Measurements from ENCODE around the gene VIPR2.
"Not testable (repeated sequence)": the region's sequence is repeated elsewhere in the genome, so short reads cannot be mapped to it uniquely, and the experiment has no call there.

The VIPR2 gene

DNA sequence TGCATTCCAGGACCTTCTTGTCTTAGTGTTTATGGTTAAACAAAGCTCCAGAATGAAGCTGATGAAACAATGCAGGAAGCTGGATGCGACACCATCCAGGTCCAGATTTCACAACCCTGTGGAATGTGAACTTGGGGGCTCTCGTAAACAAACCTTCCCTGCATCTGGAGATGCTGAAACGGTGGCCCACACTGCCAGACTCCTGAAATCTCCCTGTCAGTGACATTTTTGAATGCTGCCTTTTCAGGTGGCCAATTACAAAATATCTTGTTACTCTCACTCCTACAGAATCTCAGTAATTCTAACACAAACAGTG lies 18.8 kb downstream of the VIPR2 start:
- CTCF ChIA-PET = no interaction called here
- no peaks in the 10 kb centered on the region for H3K36me3 ChIP-seq (ENCODE audit: control insufficient read depth in 4 of 4, insufficient read depth in 4 of 4, low read length in 3 of 4)
- no peaks in the 10 kb centered on the region for H3K4me1 ChIP-seq (ENCODE audit: control extremely low read depth in 1 of 4, control insufficient read depth in 4 of 4, insufficient read depth in 4 of 4, low read length in 3 of 4)
- H3K9me3 ChIP-seq (ENCODE audit: control extremely low read depth in 1 of 5, control insufficient read depth in 4 of 5, insufficient read depth in 2 of 5, low read depth in 1 of 5, low read length in 4 of 5) = no peaks in the 10 kb centered on the region
- no peak overlapping the region for H3K27ac ChIP-seq (ENCODE audit: insufficient read depth in 1 of 2, low read depth in 1 of 2, low read length in 2 of 2, poor library complexity in 1 of 2, severe bottlenecking in 2 of 2)
- POLR2A ChIA-PET = no interaction called here
- 64% methylated on average over 3 of the region's 3 CpGs for WGBS (ENCODE audit: insufficient coverage)
- no peak overlapping the region for H3K4me3 ChIP-seq (ENCODE audit: control insufficient read depth in 1 of 7, extremely low read depth in 1 of 7, insufficient read depth in 4 of 7, low read depth in 2 of 7, low read length in 6 of 7)
- no peak for DNase-seq
- peaks cover 0 to 22% (median 3%) of the 10 kb centered on the region in 5 experiments for H3K27me3 ChIP-seq (replicated peaks in 2 of 5; ENCODE audit: control insufficient read depth in 4 of 5, insufficient read depth in 5 of 5, low read length in 4 of 5)

DNA sequence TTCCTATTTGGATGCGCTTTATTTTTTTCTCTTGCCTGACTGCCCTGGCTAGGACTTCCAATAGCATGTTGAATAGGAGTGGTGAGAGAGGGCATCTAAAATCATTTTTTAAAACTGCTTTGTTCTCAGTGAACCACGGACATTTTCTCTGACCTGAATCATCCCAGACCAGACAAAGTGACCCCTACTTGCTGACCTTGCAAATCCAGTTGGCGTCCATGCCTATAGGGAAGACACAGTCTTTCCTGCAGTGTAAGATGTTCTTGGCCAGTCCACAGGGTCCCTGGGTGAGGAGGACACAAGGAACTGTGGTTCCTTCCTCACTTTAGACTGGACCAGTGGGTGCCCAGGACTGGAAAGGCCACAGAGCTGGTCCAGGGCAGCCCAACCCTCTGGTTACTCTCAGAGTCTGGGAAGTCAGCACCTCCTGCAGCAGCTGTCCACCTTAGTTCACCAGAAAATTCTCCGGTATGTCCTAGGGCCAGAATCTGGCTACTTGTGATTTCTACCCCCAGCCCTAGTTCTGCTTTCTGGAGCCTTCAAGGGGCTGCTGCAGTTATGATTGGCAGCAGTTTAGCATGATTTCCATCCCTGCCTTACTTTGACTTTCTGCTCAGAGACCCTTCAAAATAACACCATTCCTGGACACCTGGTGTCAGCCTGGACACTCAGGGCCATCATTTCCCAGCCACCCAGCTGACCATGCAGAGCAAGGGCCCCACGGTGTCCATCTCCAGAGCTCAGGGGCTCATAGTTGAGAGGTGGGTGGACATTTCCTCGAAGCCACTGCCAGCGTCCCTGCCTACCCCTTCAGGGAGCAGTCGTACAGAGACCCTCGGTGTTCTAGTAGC lies 19.3 kb downstream of the VIPR2 start:
- no peaks in the 10 kb centered on the region for H3K4me1 ChIP-seq (ENCODE audit: control extremely low read depth in 1 of 4, control insufficient read depth in 4 of 4, insufficient read depth in 4 of 4, low read length in 3 of 4)
- no peaks in the 10 kb centered on the region for H3K36me3 ChIP-seq (ENCODE audit: control insufficient read depth in 4 of 4, insufficient read depth in 4 of 4, low read length in 3 of 4)
- WGBS (ENCODE audit: insufficient coverage) = 98% methylated on average over 3 of the region's 9 CpGs
- H3K9me3 ChIP-seq (ENCODE audit: control extremely low read depth in 1 of 5, control insufficient read depth in 4 of 5, insufficient read depth in 2 of 5, low read depth in 1 of 5, low read length in 4 of 5) = no peaks in the 10 kb centered on the region
- peaks cover 0 to 22% (median 3%) of the 10 kb centered on the region in 5 experiments for H3K27me3 ChIP-seq (replicated peaks in 2 of 5; ENCODE audit: control insufficient read depth in 4 of 5, insufficient read depth in 5 of 5, low read length in 4 of 5)
- POLR2A ChIA-PET = no interaction called here
- CTCF ChIA-PET = no interaction called here
- no peak overlapping the region for H3K27ac ChIP-seq (ENCODE audit: insufficient read depth in 1 of 2, low read depth in 1 of 2, low read length in 2 of 2, poor library complexity in 1 of 2, severe bottlenecking in 2 of 2)
- no peak overlapping the region for H3K4me3 ChIP-seq (ENCODE audit: control insufficient read depth in 1 of 7, extremely low read depth in 1 of 7, insufficient read depth in 4 of 7, low read depth in 2 of 7, low read length in 6 of 7)
- DNase-seq = no peak

DNA sequence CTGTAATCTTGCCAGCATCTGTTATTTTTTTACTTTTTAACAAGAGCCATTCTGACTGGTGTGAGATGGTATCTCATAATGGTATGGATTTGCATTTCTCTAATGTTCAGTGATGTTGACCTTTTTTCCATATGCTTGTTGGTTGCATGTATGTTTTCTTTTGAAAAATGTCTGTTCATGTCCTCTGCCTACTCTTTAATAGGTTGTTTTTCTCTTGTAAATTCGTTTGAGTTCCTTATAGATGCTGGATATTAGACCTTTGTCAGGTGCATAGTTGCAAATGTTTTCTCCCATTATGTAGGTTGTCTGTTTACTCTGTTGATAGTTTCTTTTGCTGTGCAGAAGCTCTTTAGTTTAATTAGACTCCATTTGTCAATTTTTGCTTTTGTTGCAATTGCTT lies 20.9 kb downstream of the VIPR2 start:
- H3K4me1 ChIP-seq (ENCODE audit: control extremely low read depth in 1 of 4, control insufficient read depth in 4 of 4, insufficient read depth in 4 of 4, low read length in 3 of 4); DNase-seq; POLR2A ChIA-PET; CTCF ChIA-PET; H3K36me3 ChIP-seq (ENCODE audit: control insufficient read depth in 4 of 4, insufficient read depth in 4 of 4, low read length in 3 of 4); H3K27ac ChIP-seq (ENCODE audit: insufficient read depth in 1 of 2, low read depth in 1 of 2, low read length in 2 of 2, poor library complexity in 1 of 2, severe bottlenecking in 2 of 2); H3K4me3 ChIP-seq (ENCODE audit: control insufficient read depth in 1 of 7, extremely low read depth in 1 of 7, insufficient read depth in 4 of 7, low read depth in 2 of 7, low read length in 6 of 7); H3K9me3 ChIP-seq (ENCODE audit: control extremely low read depth in 1 of 5, control insufficient read depth in 4 of 5, insufficient read depth in 2 of 5, low read depth in 1 of 5, low read length in 4 of 5): not testable (repeated sequence)
- WGBS (ENCODE audit: insufficient coverage) = no CpG with 5 or more reads among the region's 1 CpG
- peaks cover 0 to 22% (median 3%) of the 10 kb centered on the region in 5 experiments for H3K27me3 ChIP-seq (replicated peaks in 2 of 5; ENCODE audit: control insufficient read depth in 4 of 5, insufficient read depth in 5 of 5, low read length in 4 of 5)

DNA sequence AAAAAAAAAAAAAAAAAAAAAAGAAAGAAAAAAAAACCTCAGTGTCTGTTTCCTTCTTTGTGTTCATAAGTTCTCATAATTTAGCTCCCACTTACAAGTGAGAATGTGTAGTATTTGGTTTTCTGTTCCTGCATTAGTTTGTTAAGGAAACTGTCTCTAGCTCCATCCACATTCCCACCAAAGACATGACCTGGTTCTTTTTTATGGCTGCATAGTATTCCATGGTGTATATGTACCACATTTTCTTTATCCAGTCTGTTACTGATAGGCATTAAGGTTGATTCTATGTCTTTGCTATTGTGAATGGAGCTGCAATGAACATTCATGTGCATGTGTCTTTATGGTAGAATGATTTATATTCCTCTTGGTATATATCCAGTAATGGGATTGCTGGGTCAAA lies 21.4 kb downstream of the VIPR2 start:
- H3K27ac ChIP-seq (ENCODE audit: insufficient read depth in 1 of 2, low read depth in 1 of 2, low read length in 2 of 2, poor library complexity in 1 of 2, severe bottlenecking in 2 of 2); H3K4me3 ChIP-seq (ENCODE audit: control insufficient read depth in 1 of 7, extremely low read depth in 1 of 7, insufficient read depth in 4 of 7, low read depth in 2 of 7, low read length in 6 of 7); H3K36me3 ChIP-seq (ENCODE audit: control insufficient read depth in 4 of 4, insufficient read depth in 4 of 4, low read length in 3 of 4); POLR2A ChIA-PET; H3K4me1 ChIP-seq (ENCODE audit: control extremely low read depth in 1 of 4, control insufficient read depth in 4 of 4, insufficient read depth in 4 of 4, low read length in 3 of 4); DNase-seq; H3K9me3 ChIP-seq (ENCODE audit: control extremely low read depth in 1 of 5, control insufficient read depth in 4 of 5, insufficient read depth in 2 of 5, low read depth in 1 of 5, low read length in 4 of 5); CTCF ChIA-PET: not testable (repeated sequence)
- peaks cover 0 to 23% (median 3%) of the 10 kb centered on the region in 5 experiments for H3K27me3 ChIP-seq (replicated peaks in 2 of 5; ENCODE audit: control insufficient read depth in 4 of 5, insufficient read depth in 5 of 5, low read length in 4 of 5)

DNA sequence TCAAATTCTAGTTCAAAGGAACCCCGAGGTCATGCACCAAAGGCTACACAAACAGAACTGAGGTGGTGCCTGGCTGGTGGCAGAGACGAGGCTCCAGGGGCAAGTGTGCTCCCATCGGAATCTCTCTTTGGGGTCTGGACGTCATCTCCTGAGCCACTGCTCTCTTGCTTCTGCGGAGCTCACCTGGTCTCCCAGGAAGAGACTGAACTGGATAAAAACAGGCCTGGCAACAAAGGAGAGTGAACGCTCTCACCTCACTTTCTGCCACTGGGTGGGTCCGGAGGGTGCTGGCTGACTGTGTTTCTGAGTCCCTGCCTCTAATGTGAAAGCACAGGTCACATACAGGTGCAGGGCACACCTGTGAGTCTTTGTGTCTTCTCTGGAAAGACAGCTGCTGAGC lies 22.4 kb downstream of the VIPR2 start:
- no peak for DNase-seq
- H3K4me1 ChIP-seq (ENCODE audit: control extremely low read depth in 1 of 4, control insufficient read depth in 4 of 4, insufficient read depth in 4 of 4, low read length in 3 of 4) = no peaks in the 10 kb centered on the region
- peaks cover 0 to 30% (median 5%) of the 10 kb centered on the region in 5 experiments for H3K27me3 ChIP-seq (replicated peaks in 2 of 5; ENCODE audit: control insufficient read depth in 4 of 5, insufficient read depth in 5 of 5, low read length in 4 of 5)
- H3K9me3 ChIP-seq (ENCODE audit: control extremely low read depth in 1 of 5, control insufficient read depth in 4 of 5, insufficient read depth in 2 of 5, low read depth in 1 of 5, low read length in 4 of 5) = no peaks in the 10 kb centered on the region
- no peak overlapping the region for H3K4me3 ChIP-seq (ENCODE audit: control insufficient read depth in 1 of 7, extremely low read depth in 1 of 7, insufficient read depth in 4 of 7, low read depth in 2 of 7, low read length in 6 of 7)
- H3K27ac ChIP-seq (ENCODE audit: insufficient read depth in 1 of 2, low read depth in 1 of 2, low read length in 2 of 2, poor library complexity in 1 of 2, severe bottlenecking in 2 of 2) = no peak overlapping the region
- WGBS (ENCODE audit: insufficient coverage) = 85% methylated on average over 7 of the region's 7 CpGs
- POLR2A ChIA-PET = no interaction called here
- no peaks in the 10 kb centered on the region for H3K36me3 ChIP-seq (ENCODE audit: control insufficient read depth in 4 of 4, insufficient read depth in 4 of 4, low read length in 3 of 4)
- CTCF ChIA-PET = no interaction called here

DNA sequence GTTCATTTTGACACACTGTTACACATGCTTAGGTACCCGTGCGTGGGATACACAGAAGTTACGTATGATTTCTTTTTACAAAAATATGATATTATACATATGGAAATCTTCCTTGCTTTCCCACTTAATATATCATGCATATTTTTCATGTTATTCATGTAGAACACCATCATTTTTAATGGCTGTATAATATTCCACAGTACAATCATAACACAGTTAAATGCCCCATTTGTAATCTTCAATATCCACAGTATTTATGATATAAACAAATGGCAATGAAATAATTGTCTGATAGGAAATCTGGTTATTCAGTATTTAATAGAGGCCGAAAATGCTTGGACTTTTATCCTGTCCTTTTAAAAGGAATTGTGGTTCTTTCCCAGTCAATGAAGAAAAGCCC lies 23.2 kb downstream of the VIPR2 start:
- CTCF ChIA-PET = interaction anchor here (0.9 kb wide), 1 partner anchor 32 kb away, joined by 3 read pairs; no protein-coding TSS in a partner anchor

DNA sequence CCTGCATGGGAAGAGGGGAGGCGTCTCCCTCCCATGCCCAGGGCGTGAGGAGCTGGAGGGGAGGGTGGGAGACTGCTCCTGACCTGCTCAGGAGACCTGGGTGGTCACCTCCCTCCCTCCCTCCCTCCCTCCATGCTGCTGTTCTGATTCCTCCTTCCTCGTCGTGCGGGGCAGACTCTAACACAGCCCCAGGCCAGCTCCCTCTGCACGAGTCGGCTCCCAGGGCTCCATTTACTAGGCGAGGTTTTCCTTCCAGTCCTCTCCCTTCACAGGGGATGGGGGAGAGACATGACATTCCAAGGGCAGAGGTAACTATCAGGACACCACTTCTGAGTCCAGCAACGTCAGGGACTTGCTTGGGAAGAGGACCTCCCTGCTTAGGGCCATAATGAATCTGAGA lies 23.6 kb downstream of the VIPR2 start:
- Histone ChIP-seq H3K4me1 (ENCODE audit: control extremely low read depth in 1 of 4, control insufficient read depth in 4 of 4, insufficient read depth in 4 of 4, low read length in 3 of 4) (no peaks in the 10 kb centered on the region), H3K36me3 (ENCODE audit: control insufficient read depth in 4 of 4, insufficient read depth in 4 of 4, low read length in 3 of 4) (no peaks in the 10 kb centered on the region), H3K27ac (ENCODE audit: insufficient read depth in 1 of 2, low read depth in 1 of 2, low read length in 2 of 2, poor library complexity in 1 of 2, severe bottlenecking in 2 of 2) (no peak overlapping the region), H3K9me3 (ENCODE audit: control extremely low read depth in 1 of 5, control insufficient read depth in 4 of 5, insufficient read depth in 2 of 5, low read depth in 1 of 5, low read length in 4 of 5) (no peaks in the 10 kb centered on the region), H3K27me3 (replicated peaks in 2 of 5; ENCODE audit: control insufficient read depth in 4 of 5, insufficient read depth in 5 of 5, low read length in 4 of 5) (peaks cover 0 to 34% (median 5%) of the 10 kb centered on the region in 5 experiments), H3K4me3 (ENCODE audit: control insufficient read depth in 1 of 7, extremely low read depth in 1 of 7, insufficient read depth in 4 of 7, low read depth in 2 of 7, low read length in 6 of 7) (no peak overlapping the region)
- CTCF ChIA-PET = interaction anchor here (0.9 kb wide), 1 partner anchor 33 kb away, joined by 3 read pairs; no protein-coding TSS in a partner anchor
- POLR2A ChIA-PET = no interaction called here
- WGBS (ENCODE audit: insufficient coverage) = 97% methylated on average over 3 of the region's 9 CpGs
- DNase-seq = no peak

More for the DNA sequence above, 23.2 kb downstream of the VIPR2 start:
- WGBS (ENCODE audit: insufficient coverage) = 80% methylated on average over 1 of the region's 4 CpGs
- Histone ChIP-seq H3K27ac (ENCODE audit: insufficient read depth in 1 of 2, low read depth in 1 of 2, low read length in 2 of 2, poor library complexity in 1 of 2, severe bottlenecking in 2 of 2) (no peak overlapping the region), H3K9me3 (ENCODE audit: control extremely low read depth in 1 of 5, control insufficient read depth in 4 of 5, insufficient read depth in 2 of 5, low read depth in 1 of 5, low read length in 4 of 5) (no peaks in the 10 kb centered on the region), H3K36me3 (ENCODE audit: control insufficient read depth in 4 of 4, insufficient read depth in 4 of 4, low read length in 3 of 4) (no peaks in the 10 kb centered on the region), H3K4me3 (ENCODE audit: control insufficient read depth in 1 of 7, extremely low read depth in 1 of 7, insufficient read depth in 4 of 7, low read depth in 2 of 7, low read length in 6 of 7) (no peak overlapping the region), H3K4me1 (ENCODE audit: control extremely low read depth in 1 of 4, control insufficient read depth in 4 of 4, insufficient read depth in 4 of 4, low read length in 3 of 4) (no peaks in the 10 kb centered on the region), H3K27me3 (replicated peaks in 2 of 5; ENCODE audit: control insufficient read depth in 4 of 5, insufficient read depth in 5 of 5, low read length in 4 of 5) (peaks cover 0 to 30% (median 5%) of the 10 kb centered on the region in 5 experiments)
- DNase-seq = no peak
- POLR2A ChIA-PET = no interaction called here
